ENCODE measurements around the gene LPCAT3.
"Not testable (repeated sequence)": the region's sequence is repeated elsewhere in the genome, so short reads cannot be mapped to it uniquely, and the experiment has no call there.

The LPCAT3 gene

DNA sequence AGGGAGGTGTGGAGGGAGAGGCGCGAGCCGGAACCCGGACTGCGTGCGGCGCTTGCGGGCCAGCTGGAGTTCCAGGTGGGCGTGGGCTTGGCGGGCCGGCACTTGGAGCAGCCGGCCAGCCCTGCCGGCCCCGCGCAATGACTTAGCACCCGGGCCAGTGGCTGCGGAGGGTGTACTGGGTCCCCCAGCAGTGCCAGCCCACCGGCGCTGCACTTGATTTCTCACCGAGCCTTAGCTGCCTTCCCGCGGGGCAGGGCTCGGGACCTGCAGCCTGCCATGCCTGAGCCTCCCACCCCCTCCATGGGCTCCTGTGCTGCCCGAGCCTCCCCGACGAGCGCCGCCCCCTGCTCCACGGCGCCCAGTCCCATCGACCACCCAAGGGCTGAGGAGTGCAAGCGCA is 19.1 kb upstream of the LPCAT3 start:
- not testable (repeated sequence) for DNase-seq

DNA sequence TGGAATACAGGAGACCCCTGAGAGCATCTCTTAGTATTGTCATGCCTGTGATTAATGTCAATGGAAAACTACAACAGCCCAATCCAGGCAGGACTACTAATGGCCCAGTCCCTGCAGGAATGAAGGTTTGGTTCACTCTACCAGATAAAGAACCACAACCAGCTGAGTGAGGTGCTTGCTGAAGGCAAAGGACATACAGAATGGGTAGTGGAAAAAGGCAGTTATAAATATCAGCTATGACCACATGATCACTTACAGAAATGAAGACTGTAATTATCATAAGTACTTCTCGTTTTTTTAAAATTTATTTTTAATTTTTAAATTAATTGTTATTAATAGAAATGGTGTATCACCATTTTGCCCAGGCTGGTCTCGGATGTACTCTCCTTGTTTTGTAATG is 17.2 kb upstream of the LPCAT3 start:
- no peak for DNase-seq

- DNase-seq, result no peak
These were observed 16.2 kb upstream of the LPCAT3 start for GRCh38 chr12:7034464-7034863.

- no peak for DNase-seq
These were observed 14.7 kb upstream of the LPCAT3 start for GRCh38 chr12:7032990-7033389.

DNA sequence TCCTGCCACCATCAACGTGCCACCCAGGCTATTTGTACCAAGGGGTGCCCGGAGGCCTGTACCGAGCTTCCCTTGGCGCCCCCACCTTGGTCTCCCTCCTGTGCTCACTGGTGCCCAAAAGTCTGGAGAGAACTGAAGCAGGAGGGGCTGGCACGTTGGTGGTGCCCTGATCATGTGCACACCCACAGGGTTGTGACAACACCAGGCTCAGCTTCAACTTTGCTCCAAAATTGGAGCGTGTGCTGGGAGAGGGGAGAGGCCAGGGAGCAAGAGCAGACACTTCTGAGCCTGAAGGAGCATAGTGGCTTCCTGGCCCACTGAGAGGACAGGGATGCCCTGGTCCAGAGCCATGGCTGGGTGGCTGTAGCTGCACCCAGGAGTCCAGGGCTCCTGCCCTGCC is 13.0 kb upstream of the LPCAT3 start:
- no peak for DNase-seq

- DNase-seq, result no peak
These were observed 8.6 kb upstream of the LPCAT3 start for GRCh38 chr12:7026854-7027253.

DNA sequence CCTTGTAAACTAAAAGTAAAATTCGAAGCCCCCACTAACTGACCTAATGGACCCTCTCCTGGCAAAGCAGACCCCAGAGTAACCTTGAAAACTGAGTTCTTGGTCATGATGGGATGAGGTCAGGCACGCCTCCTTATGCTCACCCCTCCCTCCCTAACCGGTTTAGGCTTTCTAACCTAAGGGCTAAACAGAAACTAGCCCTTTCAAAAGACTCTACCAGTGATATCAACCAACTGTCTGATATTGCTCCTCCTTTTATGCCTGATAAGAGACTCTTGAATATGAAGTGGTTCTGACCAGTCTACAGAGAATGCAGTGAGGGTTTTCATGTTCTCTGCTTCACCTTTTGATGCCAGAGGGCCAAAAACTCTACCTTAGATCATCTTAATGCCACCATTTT is 4.8 kb upstream of the LPCAT3 start:
- DNase-seq, result no peak

DNA sequence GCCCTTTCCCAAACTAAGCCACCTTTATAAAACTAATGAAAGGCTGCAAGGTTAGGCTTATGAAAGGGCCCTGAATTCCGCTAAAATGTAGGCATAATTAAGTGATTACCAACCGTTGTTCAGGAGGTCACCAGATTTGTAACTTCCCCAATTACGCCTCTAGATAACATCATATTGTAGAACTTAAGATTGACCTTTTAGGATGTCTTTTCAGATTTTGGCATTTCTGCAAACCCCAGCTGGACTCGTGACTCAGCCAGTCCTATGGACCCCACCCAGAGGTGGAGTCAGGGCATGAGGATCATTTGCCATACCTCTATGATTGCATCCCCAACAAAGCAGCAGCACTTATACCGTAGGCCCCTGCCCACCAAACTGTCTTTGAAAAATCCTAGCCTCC is 3.7 kb upstream of the LPCAT3 start:
- DNase-seq, result no peak

- no peak for DNase-seq
These were observed 830 bp upstream of the LPCAT3 start for GRCh38 chr12:7019043-7019569.

GRCh38 chr12:7017870-7018349 is 366 bp downstream of the LPCAT3 start:
- no peak for DNase-seq

DNA sequence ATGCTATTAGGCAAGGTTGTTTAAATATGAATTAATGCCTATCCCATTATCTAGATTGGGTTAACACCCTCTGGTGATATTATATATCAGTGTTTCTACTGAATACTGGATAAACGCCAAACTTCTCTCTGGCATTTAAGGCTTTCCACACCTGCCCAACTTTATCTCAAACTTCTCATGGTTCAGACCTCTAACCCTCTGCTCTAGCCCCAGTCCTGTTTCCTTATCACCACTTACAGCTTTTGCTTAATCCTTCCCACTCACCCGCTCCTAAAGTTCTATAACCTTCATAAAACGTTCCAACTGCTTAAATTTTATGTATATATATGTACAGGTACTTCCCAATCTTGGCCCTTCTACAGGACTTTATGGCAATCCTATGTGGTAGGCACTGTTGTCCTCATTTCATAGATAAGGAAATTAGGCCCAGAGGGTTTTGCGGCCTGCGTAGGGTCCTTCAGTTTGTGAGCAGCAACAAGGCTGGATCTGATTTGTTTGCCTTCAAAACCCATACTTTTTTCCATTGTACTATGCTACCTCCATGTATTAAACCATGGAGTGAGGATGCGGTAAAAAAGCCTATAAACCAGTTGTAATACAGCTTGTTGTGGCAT is 1.2 kb downstream of the LPCAT3 start:
- DNase-seq, result no peak

DNA sequence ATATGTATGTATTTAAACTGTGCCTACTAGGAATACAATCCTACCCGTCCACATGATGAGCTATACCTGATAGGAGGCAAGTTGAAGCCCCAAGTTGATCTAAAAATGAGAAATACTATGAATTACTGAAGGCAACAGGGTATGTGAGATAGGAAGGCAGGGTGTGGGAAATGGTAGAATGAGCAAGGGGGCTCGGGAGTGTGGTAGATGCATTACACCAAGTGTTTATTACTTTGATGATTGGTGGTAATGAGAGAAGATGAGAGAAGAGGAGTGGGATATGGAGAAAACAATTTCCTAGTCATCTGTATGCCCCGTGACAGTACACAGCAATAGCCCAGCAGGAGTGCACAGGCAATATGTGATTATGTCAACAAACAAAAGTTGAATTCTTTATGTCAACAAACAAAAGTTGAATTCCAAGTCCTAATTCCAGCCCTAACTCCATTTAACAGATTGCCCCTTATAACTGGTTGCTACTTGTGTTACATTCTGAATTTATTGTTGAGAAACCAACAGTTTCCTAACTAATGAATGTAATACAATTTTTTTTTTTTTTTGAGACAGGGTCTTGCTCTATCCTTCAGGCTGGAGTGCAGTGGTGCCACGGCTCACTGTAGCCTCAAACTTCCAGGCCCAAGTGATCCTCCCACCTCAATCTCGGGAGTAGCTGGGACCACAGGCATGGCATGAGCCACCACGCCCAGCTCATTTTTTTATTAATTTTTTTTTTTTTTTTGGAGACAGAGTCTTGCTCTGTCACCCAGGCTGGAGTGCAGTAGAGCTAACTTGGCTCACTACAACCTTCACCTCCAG is 2.5 kb downstream of the LPCAT3 start:
- DNase-seq, result no peak

DNA sequence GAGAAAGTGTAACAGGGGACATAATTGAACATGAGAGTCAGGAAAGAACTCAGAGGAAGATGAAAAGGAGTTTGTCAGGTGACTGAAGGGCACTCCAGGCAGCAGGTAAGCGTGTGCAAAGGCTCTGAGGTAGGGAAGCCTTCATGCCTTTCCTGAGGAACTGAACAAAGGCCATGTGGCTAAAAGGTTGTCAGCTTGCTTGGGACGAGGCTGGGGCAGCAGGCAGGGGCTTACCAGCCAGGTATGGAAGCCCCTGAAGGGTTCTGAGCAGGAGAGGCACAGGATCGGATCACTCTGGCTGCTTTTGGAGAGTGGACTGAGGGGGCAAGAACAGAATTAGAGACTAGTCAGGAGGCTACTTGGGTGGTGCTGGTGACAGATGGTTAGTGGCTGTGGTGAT is 5.2 kb downstream of the LPCAT3 start:
- no peak for DNase-seq

DNA sequence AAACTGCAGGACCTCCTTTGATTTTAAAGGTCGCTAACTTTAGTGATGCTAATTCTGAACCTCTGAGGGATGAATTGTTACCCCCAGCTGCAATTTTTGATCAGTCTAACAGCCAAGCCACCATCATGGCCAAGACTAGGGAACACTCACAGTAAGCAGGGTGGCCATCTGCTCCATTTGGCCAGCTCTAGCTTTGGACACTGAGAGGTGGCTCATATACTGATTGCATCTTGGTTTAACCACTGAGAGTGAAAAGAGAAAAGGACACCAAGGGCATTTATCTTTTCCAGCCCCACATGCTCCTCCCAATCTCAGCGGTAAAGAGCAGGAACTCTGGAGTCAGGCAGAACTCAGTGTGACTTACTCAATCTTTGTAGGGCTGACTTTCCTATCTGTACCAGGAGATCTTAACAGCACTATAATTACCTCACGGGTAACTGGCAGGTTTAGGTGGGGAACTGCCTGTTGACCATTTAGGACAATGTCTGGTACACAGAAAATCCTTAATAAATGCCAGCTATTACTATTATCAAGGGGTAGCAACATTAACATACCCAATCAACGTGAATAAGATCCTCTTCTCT is 6.2 kb downstream of the LPCAT3 start:
- DNase-seq, result no peak

DNA sequence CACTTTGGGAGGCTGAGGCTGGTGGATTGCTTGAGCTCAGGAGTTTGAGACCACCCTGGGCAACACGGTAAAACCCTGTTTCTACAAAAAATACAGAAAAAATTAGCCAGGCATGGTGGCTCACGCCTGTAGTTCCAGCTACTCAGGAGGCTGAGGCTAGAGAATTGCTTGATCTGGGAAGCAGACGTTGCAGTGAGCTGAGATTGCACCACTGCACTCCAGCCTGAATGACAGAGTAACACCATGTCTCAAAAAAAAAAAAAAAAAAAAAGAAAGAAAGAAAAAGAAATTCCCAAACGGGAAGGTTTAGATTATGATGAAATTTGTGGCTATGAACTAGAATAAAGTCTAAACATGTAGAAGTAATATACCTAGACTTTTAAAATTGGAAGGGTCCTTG is 6.9 kb downstream of the LPCAT3 start:
- not testable (repeated sequence) for DNase-seq

GRCh38 chr12:7009512-7009911 is 8.8 kb downstream of the LPCAT3 start:
- DNase-seq, result no peak

- DNase-seq, result no peak
These were observed 9.4 kb downstream of the LPCAT3 start for GRCh38 chr12:7008864-7009263.

GRCh38 chr12:7006639-7007038 is 11.6 kb downstream of the LPCAT3 start:
- no peak for DNase-seq

- DNase-seq, result no peak
These were observed 13.0 kb downstream of the LPCAT3 start for GRCh38 chr12:7005311-7005710.

GRCh38 chr12:7004840-7005239 is 13.4 kb downstream of the LPCAT3 start:
- no peak for DNase-seq

DNA sequence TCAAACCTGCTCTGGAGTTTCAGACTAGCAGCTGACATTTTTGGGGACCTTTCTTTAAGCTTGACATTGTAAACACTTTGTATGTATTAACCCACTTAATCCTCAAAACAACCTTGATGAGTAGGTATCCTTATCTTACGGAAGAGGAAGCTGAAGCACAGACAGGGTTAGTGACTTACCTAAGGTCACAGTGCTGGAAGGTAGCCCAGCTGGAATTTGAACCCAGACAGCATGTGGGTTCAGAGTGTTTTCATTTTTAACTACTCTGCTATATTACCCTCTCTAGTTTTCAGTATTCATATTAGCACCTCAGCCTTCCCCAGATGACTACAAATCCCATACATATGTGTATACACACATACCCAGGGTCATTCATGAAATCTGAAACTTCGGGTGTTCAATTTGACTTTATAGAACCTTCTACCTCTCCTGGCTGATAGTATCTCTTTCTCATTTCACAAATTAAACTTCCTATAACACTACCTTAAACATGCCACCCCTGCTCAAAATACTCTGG is 13.9 kb downstream of the LPCAT3 start:
- DNase-seq, result no peak

GRCh38 chr12:7001921-7002591 is 16.2 kb downstream of the LPCAT3 start:
- DNase-seq, result no peak
